Measurements from ENCODE around the gene CYP21A2.
"Not testable (repeated sequence)": the region's sequence is repeated elsewhere in the genome, so short reads cannot be mapped to it uniquely, and the experiment has no call there.

The CYP21A2 gene

DNA sequence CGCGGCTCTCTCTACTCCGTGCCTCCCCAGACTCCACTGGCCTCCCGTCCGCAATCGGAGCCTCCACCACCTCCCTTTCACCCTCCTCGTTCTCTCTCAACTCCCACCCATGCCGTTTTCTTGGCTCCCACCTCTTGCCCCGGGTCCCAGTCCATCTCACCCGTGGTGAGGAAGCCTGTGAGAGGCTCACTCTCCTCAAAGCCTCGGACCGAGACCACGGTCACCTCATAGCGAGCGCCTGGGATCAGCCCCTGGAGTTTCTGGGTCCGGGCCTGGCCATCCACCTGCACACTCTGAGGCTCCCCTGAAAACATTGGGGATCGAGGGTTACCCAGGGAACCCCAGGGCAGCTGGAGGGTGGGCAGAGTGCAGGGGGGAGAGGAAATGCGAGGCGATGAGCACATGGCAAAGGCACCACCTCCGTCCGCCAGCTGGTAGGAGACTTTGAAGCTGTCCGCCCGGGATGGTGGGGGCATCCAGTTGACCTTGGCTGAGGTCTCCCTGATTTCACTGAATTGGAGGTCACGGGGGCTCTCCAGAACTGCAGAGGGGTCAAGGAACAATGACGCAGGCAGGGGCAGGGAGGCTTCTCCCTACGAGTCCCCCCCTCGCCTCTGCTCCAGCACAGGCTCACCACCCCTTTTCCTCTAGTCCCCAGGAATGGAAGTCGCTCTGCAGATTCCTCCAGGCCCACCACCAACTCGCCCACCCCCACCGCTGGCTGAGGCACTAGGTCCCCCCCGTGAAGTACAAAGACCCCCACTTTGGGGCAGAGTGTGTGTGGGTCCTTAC lies 5.6 kb downstream of the CYP21A2 start:
- H3K27me3 ChIP-seq (ENCODE audit: control insufficient read depth, insufficient read depth, low read length, poor library complexity, severe bottlenecking); H3K4me1 ChIP-seq (ENCODE audit: control insufficient read depth, insufficient read depth, low read length); H3K4me3 ChIP-seq (ENCODE audit: insufficient read depth, low read depth, low read length); H3K9me3 ChIP-seq (ENCODE audit: control insufficient read depth, low read length); H3K36me3 ChIP-seq (ENCODE audit: control insufficient read depth, insufficient read depth, low read length); H3K27ac ChIP-seq (ENCODE audit: insufficient read depth, low read depth, low read length, poor library complexity, severe bottlenecking): not testable (repeated sequence)
- 93% methylated on average over 13 to 14 of the region's 31 CpGs for WGBS, 2 experiments

DNA sequence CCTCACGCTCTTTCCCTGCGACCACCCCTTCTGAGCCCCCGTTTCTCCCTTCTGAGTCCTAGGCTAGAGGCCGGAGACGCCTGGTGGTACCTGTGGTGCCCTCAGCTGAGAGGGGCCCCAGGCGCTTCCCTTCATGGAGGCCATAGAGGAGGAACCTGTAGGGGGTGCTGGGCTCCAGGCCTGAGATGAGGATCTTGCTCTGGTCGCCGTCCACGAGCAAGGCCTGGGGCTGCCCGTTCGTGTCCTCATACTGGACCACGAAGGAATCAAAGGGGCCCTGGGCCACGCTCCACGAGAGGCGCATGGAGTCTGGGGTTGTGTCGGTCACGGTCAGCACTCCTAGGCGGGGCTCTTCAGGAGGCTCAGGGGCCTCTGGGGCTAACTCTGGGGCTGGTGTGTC lies 6.7 kb downstream of the CYP21A2 start:
- not testable (repeated sequence) for H3K4me3 ChIP-seq (ENCODE audit: insufficient read depth, low read depth, low read length); H3K27ac ChIP-seq (ENCODE audit: insufficient read depth, low read depth, low read length, poor library complexity, severe bottlenecking); H3K9me3 ChIP-seq (ENCODE audit: control insufficient read depth, low read length); H3K36me3 ChIP-seq (ENCODE audit: control insufficient read depth, insufficient read depth, low read length); H3K4me1 ChIP-seq (ENCODE audit: control insufficient read depth, insufficient read depth, low read length); H3K27me3 ChIP-seq (ENCODE audit: control insufficient read depth, insufficient read depth, low read length, poor library complexity, severe bottlenecking)
- WGBS, 2 experiments: 93 to 94% methylated on average over 7 to 8 of the region's 18 CpGs

DNA sequence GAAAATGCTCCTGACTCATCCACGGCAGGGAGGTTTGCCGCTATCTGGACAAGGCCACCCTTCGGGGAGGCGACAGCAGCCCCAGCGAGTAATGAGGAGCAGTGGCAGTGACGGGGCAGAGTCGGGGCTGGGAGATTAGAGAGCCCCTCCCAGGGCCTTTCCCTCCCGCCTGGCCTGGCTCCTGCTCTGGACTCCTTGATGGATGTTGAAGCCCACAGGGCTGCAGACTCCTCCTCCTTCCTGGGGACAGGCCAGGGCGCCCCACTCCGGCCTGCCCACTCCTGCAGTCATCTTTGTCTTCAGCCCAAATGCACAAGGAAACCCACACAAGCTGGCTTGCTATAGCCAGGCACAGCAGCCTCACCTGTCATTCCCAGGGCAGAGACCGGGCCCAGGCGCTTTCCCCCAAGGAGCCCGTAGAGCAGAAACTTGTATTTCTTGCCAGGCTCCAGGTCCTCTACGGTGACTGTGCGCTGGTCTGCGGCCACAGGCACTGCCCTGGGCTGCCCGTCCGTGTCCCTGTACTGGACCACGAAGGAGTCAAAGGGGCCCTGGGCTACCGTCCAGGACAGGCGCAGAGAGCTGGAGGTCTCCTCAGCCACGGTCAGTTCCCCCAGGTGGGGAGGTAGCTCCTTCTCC lies 7.7 kb downstream of the CYP21A2 start:
- Histone ChIP-seq H3K27me3 (ENCODE audit: control insufficient read depth, insufficient read depth, low read length, poor library complexity, severe bottlenecking) (no peaks in the 10 kb centered on the region), H3K9me3 (ENCODE audit: control insufficient read depth, low read length) (no peaks in the 10 kb centered on the region), H3K4me1 (ENCODE audit: control insufficient read depth, insufficient read depth, low read length) (peaks cover 3% of the 10 kb centered on the region), H3K27ac (ENCODE audit: insufficient read depth, low read depth, low read length, poor library complexity, severe bottlenecking) (no peak overlapping the region), H3K4me3 (ENCODE audit: insufficient read depth, low read depth, low read length) (no peak overlapping the region), H3K36me3 (ENCODE audit: control insufficient read depth, insufficient read depth, low read length) (no peaks in the 10 kb centered on the region)
- WGBS, 2 experiments: 93% methylated on average over 22 of the region's 22 CpGs

DNA sequence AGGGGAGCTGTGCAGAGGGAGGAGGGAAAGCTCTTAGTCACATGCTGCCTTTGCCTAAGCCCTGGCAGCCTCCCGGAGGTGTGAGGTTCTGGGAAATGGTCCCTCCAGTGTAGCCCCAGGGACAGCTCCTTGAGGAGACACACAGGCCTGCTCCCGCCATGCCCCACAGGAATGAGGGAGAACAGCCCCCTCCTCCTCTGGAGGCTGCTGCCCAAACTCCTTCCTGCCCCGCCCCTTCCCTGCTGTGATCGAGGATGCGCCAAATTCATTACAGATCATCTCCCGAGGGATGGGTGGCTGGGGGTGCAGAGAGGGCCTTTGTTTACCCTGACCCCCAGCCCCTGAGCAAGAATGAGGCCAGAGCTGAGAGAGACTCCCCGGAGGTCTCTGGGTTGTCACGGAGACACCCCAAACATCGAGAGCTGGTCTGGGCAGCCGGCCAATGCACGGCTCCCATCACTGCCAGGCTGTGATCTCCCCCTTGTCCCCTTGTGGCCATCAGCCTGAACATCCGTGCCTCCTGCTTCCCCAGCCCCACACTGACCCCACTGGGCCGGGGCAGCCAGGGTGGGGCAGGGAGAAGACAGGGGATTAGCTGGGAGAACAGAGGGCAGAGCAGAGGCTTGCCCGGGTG lies 8.4 kb downstream of the CYP21A2 start:
- Histone ChIP-seq H3K27ac (ENCODE audit: insufficient read depth, low read depth, low read length, poor library complexity, severe bottlenecking) (no peak overlapping the region), H3K4me1 (ENCODE audit: control insufficient read depth, insufficient read depth, low read length) (peaks cover 3% of the 10 kb centered on the region), H3K36me3 (ENCODE audit: control insufficient read depth, insufficient read depth, low read length) (no peaks in the 10 kb centered on the region), H3K4me3 (ENCODE audit: insufficient read depth, low read depth, low read length) (no peak overlapping the region), H3K9me3 (ENCODE audit: control insufficient read depth, low read length) (no peaks in the 10 kb centered on the region), H3K27me3 (ENCODE audit: control insufficient read depth, insufficient read depth, low read length, poor library complexity, severe bottlenecking) (no peaks in the 10 kb centered on the region)
- 73 to 79% methylated on average over 14 of the region's 14 CpGs for WGBS, 2 experiments

DNA sequence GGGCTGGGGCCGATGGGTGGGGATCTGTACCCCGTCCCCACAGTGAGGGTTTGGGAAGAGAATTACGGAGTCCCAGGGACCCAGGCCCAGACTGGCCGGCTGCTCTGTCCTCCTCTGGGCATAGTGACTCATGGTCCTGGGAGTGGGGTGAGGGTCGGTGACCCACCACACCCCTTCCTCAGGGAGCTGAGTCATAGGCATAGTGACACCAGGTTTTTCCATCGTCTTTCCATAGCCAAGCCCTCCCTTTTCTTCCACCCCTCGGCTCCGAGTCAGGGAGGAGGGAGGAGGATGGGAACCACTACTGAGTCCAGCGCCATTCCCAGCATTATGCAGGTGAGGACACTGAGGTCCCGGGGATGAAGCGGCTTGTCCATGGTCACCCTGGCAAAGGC lies 8.9 kb downstream of the CYP21A2 start:
- 83 to 87% methylated on average over 11 of the region's 11 CpGs for WGBS, 2 experiments
- H3K27ac ChIP-seq (ENCODE audit: insufficient read depth, low read depth, low read length, poor library complexity, severe bottlenecking): no peak overlapping the region

DNA sequence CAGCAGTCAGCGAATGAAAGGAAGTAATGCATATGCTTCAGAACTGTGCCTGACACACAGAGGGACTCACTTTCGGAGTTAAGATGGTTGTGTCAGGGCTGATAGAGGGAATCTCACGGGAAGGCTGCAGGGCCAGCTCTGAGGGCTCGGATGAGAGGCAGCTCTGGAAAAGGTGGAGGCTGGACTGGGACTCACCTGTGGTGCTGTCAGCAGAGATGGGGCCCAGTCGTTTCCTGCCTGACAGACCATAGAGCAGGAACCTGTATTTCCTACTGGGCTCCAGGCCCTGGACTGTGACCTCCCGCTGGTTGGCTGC lies 9.3 kb downstream of the CYP21A2 start:
- peaks cover 3% of the 10 kb centered on the region for H3K4me1 ChIP-seq (ENCODE audit: control insufficient read depth, insufficient read depth, low read length)
- H3K27ac ChIP-seq (ENCODE audit: insufficient read depth, low read depth, low read length, poor library complexity, severe bottlenecking): no peak overlapping the region
- no peaks in the 10 kb centered on the region for H3K36me3 ChIP-seq (ENCODE audit: control insufficient read depth, insufficient read depth, low read length)
- WGBS, 2 experiments: 89 to 92% methylated on average over 6 of the region's 6 CpGs
- H3K27me3 ChIP-seq (ENCODE audit: control insufficient read depth, insufficient read depth, low read length, poor library complexity, severe bottlenecking): no peaks in the 10 kb centered on the region
- H3K9me3 ChIP-seq (ENCODE audit: control insufficient read depth, low read length): no peaks in the 10 kb centered on the region
- H3K4me3 ChIP-seq (ENCODE audit: insufficient read depth, low read depth, low read length): no peak overlapping the region

More for the DNA sequence above, 8.9 kb downstream of the CYP21A2 start:
- Histone ChIP-seq H3K4me3 (ENCODE audit: insufficient read depth, low read depth, low read length) (no peak overlapping the region), H3K4me1 (ENCODE audit: control insufficient read depth, insufficient read depth, low read length) (peaks cover 3% of the 10 kb centered on the region), H3K36me3 (ENCODE audit: control insufficient read depth, insufficient read depth, low read length) (no peaks in the 10 kb centered on the region), H3K9me3 (ENCODE audit: control insufficient read depth, low read length) (no peaks in the 10 kb centered on the region), H3K27me3 (ENCODE audit: control insufficient read depth, insufficient read depth, low read length, poor library complexity, severe bottlenecking) (no peaks in the 10 kb centered on the region)

DNA sequence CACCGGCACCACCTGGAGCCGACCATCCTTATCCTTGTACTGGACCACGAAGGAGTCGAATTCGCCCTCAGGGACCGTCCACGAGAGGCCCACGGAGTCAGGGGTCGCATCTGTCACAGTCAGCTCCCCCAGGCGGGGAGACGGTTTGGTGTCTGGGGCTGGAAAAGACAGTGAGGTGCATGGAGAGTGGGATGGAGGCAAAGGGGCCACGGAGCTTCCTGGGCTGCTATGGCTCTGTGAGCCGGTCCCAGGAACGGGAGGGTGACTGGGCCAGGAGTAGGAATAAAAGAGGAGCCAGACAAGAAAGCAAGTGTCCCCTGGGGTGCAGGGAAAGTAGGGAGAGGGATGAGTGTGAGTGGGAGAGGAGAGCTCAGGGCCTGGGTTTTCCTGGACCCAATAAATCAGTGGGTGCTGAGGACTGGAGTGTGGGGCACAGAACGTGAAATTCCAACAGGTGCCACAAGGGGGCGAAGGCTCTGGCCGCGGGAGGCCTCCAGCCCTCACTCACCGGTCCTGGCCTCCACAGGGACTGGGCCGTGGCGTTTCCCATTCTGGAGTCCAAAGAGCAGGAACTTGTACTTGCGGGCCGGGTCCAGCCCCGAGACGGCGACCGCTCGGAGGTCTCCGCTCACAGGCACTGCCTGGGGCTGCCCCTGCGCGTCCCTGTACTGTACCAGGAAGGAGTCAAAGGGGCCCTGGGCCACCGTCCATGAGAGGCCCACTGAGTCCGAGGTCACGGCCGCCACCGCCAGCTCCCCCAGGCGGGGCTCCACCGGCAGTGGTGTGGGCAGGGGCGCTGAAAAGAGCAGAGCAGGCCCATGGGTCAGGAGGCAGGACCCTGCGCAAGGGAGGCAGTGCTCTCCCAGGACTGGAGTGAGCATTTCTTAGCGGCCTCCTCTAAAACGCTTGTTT lies 9.9 kb downstream of the CYP21A2 start:
- 72 to 73% methylated on average over 42 of the region's 42 CpGs for WGBS, 2 experiments
- Histone ChIP-seq H3K4me3 (ENCODE audit: insufficient read depth, low read depth, low read length) (no peak overlapping the region), H3K27me3 (ENCODE audit: control insufficient read depth, insufficient read depth, low read length, poor library complexity, severe bottlenecking) (no peaks in the 10 kb centered on the region), H3K27ac (ENCODE audit: insufficient read depth, low read depth, low read length, poor library complexity, severe bottlenecking) (no peak overlapping the region), H3K36me3 (ENCODE audit: control insufficient read depth, insufficient read depth, low read length) (no peaks in the 10 kb centered on the region), H3K4me1 (ENCODE audit: control insufficient read depth, insufficient read depth, low read length) (peaks cover 3% of the 10 kb centered on the region), H3K9me3 (ENCODE audit: control insufficient read depth, low read length) (no peaks in the 10 kb centered on the region)

DNA sequence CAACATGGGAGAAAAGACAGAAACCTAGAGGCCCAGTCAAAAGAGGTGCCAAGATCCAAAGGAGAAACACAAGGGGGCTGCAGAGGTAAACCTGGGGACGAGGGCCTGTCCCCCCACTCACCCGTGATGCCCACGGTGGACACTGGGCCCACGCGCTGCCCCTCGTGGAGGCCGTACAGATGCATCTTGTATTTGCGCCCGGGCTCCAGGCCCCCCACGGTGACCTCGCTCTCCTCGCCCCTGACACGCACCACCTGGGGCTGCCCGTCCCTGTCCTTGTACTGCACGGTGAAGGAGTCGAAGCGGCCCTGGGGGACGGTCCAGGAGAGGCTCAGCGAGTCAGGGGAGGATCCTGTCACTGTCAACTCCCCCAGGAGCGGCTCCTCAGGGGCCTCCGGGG lies 10.9 kb downstream of the CYP21A2 start:
- H3K9me3 ChIP-seq (ENCODE audit: control insufficient read depth, low read length); H3K27ac ChIP-seq (ENCODE audit: insufficient read depth, low read depth, low read length, poor library complexity, severe bottlenecking); H3K4me1 ChIP-seq (ENCODE audit: control insufficient read depth, insufficient read depth, low read length); H3K36me3 ChIP-seq (ENCODE audit: control insufficient read depth, insufficient read depth, low read length); H3K4me3 ChIP-seq (ENCODE audit: insufficient read depth, low read depth, low read length); H3K27me3 ChIP-seq (ENCODE audit: control insufficient read depth, insufficient read depth, low read length, poor library complexity, severe bottlenecking): not testable (repeated sequence)
- 91 to 93% methylated on average over 21 of the region's 21 CpGs for WGBS, 2 experiments

DNA sequence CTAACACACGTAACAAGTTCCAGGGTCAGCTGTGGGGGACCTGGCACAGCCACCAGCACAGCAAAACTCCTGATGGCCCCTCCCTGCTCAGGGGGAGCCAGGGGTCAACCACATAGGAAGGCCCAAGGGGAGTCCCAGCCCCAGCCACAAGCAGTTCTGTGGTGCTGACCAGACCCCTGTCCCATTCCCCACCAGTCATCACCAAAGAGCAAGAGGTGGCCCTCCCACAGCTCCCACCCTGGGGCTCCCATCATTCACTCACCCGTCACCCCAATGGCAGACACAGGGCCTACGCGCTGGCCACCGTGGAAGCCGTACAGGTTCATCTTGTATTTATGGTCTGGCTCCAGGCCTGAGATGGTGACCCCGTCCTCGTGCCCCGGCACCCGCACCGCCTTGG lies 11.5 kb downstream of the CYP21A2 start:
- not testable (repeated sequence) for H3K36me3 ChIP-seq (ENCODE audit: control insufficient read depth, insufficient read depth, low read length); H3K27me3 ChIP-seq (ENCODE audit: control insufficient read depth, insufficient read depth, low read length, poor library complexity, severe bottlenecking); H3K4me1 ChIP-seq (ENCODE audit: control insufficient read depth, insufficient read depth, low read length); H3K4me3 ChIP-seq (ENCODE audit: insufficient read depth, low read depth, low read length); H3K27ac ChIP-seq (ENCODE audit: insufficient read depth, low read depth, low read length, poor library complexity, severe bottlenecking); H3K9me3 ChIP-seq (ENCODE audit: control insufficient read depth, low read length)
- 96 to 97% methylated on average over 7 to 9 of the region's 11 CpGs for WGBS, 2 experiments

DNA sequence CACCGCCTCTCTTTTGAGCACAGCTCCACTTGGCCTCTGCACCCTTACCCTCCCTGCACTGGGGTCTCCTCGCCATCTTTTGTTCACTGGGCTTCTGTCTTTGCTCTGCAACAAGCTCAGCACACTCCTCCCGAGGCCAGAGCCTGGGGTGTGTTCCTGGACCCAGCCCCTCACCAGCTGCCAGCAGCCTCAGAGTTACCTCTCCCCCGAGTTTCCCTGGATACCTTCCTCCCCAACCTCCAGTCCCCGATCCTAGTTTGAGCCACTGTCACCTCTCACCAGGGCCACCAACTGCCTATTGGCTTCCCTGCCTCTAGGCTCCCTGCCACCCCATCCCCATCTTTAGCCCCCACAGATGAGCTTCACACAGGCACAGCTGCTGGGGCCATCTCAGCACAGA lies 12.3 kb downstream of the CYP21A2 start:
- no peaks in the 10 kb centered on the region for H3K9me3 ChIP-seq (ENCODE audit: control insufficient read depth, low read length)
- WGBS, 2 experiments: 83 to 85% methylated on average over 5 of the region's 5 CpGs
- no peaks in the 10 kb centered on the region for H3K27me3 ChIP-seq (ENCODE audit: control insufficient read depth, insufficient read depth, low read length, poor library complexity, severe bottlenecking)
- H3K4me1 ChIP-seq (ENCODE audit: control insufficient read depth, insufficient read depth, low read length): peaks cover 3% of the 10 kb centered on the region
- no peak overlapping the region for H3K4me3 ChIP-seq (ENCODE audit: insufficient read depth, low read depth, low read length)
- no peaks in the 10 kb centered on the region for H3K36me3 ChIP-seq (ENCODE audit: control insufficient read depth, insufficient read depth, low read length)
- H3K27ac ChIP-seq (ENCODE audit: insufficient read depth, low read depth, low read length, poor library complexity, severe bottlenecking): no peak overlapping the region

Measured in ectodermal cell (in vitro differentiated cells).